ENCODE data around the gene CRIM1. TPM values are rescaled to one million over a fixed set of nuclear protein-coding genes. Genes with fewer than 3 reads are reported as not detected.

Gene CRIM1
- total and polyA plus RNA-seq, 4 donors: 24.3 to 119 (median 58.4) TPM

GRCh38 chr2:36421379-36421778, 65.8 kb downstream of the CRIM1 start:
- Histone ChIP-seq H3K27me3 (ENCODE audit: control insufficient read depth in 3 of 3, insufficient read depth in 3 of 3, low read length in 2 of 3) (no peaks in the 10 kb centered on the region), H3K9me3 (ENCODE audit: control insufficient read depth in 4 of 4, insufficient read depth in 3 of 4, low read length in 3 of 4) (no peaks in the 10 kb centered on the region), H3K4me3 (no peak overlapping the region), H3K27ac (ENCODE audit: low read depth in 1 of 2, low read length in 1 of 2) (no peak overlapping the region), H3K9ac (ENCODE audit: insufficient read depth in 1 of 2, low read length in 2 of 2) (no peak overlapping the region), H3K36me3 (ENCODE audit: control insufficient read depth in 4 of 4, insufficient read depth in 4 of 4, low read length in 4 of 4) (no peaks in the 10 kb centered on the region), H3K4me1 (ENCODE audit: control insufficient read depth in 5 of 5, insufficient read depth in 5 of 5, low read length in 5 of 5) (peaks cover under 1 to 16% (median 9%) of the 10 kb centered on the region in 5 donors)
- ATAC-seq (ENCODE audit: insufficient read depth, low FRiP score) (no peak), DNase-seq (no peak)
- TF ChIP-seq, protein P1, sequence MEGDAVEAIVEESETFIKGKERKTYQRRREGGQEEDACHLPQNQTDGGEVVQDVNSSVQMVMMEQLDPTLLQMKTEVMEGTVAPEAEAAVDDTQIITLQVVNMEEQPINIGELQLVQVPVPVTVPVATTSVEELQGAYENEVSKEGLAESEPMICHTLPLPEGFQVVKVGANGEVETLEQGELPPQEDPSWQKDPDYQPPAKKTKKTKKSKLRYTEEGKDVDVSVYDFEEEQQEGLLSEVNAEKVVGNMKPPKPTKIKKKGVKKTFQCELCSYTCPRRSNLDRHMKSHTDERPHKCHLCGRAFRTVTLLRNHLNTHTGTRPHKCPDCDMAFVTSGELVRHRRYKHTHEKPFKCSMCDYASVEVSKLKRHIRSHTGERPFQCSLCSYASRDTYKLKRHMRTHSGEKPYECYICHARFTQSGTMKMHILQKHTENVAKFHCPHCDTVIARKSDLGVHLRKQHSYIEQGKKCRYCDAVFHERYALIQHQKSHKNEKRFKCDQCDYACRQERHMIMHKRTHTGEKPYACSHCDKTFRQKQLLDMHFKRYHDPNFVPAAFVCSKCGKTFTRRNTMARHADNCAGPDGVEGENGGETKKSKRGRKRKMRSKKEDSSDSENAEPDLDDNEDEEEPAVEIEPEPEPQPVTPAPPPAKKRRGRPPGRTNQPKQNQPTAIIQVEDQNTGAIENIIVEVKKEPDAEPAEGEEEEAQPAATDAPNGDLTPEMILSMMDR (IDR thresholded peaks at IDR 0.05; ENCODE audit: control extremely low read depth, extremely low read depth): no peak
- WGBS, 2 donors: 93 to 96% methylated on average over 3 of the region's 3 CpGs

DNA sequence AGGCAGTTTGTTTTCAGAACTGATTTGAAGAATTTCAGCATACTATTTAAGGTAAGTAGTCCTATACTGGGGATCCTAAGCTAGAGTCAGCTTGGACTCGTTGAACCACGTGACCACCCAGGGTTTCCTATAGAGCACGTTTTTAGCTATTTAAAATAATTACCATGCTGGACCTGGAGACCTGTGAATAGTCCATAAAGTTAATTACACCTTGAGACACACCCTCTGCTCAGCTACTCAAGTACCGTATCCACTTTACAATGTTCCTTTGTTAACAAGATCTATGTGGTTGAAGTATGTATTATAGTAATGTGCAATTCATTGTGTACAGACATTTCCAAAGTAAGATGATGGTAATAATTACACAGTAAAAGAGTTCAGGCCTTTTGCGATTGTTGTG, 67.6 kb downstream of the CRIM1 start:
- Histone ChIP-seq H3K9me3 (ENCODE audit: control insufficient read depth in 4 of 4, insufficient read depth in 3 of 4, low read length in 3 of 4) (no peaks in the 10 kb centered on the region), H3K36me3 (ENCODE audit: control insufficient read depth in 4 of 4, insufficient read depth in 4 of 4, low read length in 4 of 4) (no peaks in the 10 kb centered on the region), H3K4me3 (no peak overlapping the region), H3K9ac (ENCODE audit: insufficient read depth in 1 of 2, low read length in 2 of 2) (no peak overlapping the region), H3K27ac (ENCODE audit: low read depth in 1 of 2, low read length in 1 of 2) (no peak overlapping the region), H3K4me1 (ENCODE audit: control insufficient read depth in 5 of 5, insufficient read depth in 5 of 5, low read length in 5 of 5) (peaks cover 0 to 13% (median 0%) of the 10 kb centered on the region in 5 donors), H3K27me3 (ENCODE audit: control insufficient read depth in 3 of 3, insufficient read depth in 3 of 3, low read length in 2 of 3) (no peaks in the 10 kb centered on the region)
- no peak for DNase-seq
- TF ChIP-seq, protein P1 (IDR thresholded peaks at IDR 0.05; ENCODE audit: control extremely low read depth, extremely low read depth): no peak
- no peak for ATAC-seq (ENCODE audit: insufficient read depth, low FRiP score)
- WGBS, 2 donors: 77 to 88% methylated on average over 5 of the region's 5 CpGs

DNA sequence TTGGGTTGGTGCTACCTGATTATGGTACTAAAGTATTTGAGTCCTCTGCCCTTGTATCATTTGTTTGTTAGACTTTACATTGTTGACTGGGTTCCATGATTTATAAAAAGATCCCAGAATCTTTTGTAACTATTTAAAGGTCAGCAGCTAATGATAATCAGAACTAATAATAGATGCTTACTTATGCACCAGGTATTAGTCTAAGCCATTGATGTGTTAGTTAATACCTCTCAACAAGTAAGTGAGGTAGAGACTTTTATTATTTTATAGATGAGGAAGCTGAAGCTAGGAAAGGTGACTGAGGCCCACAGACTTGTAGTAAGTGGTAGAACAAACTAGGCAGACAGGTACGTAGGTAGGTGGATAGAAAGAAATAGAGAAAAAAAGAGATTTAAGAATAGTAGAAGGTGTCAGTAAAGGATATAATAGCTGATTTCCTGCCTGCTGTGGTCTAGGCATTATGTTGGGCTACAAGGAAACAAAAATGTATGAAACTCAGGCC, 68.1 kb downstream of the CRIM1 start:
- Histone ChIP-seq H3K27me3 (ENCODE audit: control insufficient read depth in 3 of 3, insufficient read depth in 3 of 3, low read length in 2 of 3) (no peaks in the 10 kb centered on the region), H3K9ac (ENCODE audit: insufficient read depth in 1 of 2, low read length in 2 of 2) (no peak overlapping the region), H3K4me3 (no peak overlapping the region), H3K4me1 (ENCODE audit: control insufficient read depth in 5 of 5, insufficient read depth in 5 of 5, low read length in 5 of 5) (peaks cover 0 to 13% (median 0%) of the 10 kb centered on the region in 5 donors), H3K27ac (ENCODE audit: low read depth in 1 of 2, low read length in 1 of 2) (no peak overlapping the region), H3K9me3 (ENCODE audit: control insufficient read depth in 4 of 4, insufficient read depth in 3 of 4, low read length in 3 of 4) (no peaks in the 10 kb centered on the region), H3K36me3 (ENCODE audit: control insufficient read depth in 4 of 4, insufficient read depth in 4 of 4, low read length in 4 of 4) (no peaks in the 10 kb centered on the region)
- ATAC-seq (ENCODE audit: insufficient read depth, low FRiP score) (no peak), DNase-seq (no peak)
- WGBS, 2 donors: 97 to 98% methylated on average over 1 of the region's 1 CpG
- TF ChIP-seq, protein P1 (IDR thresholded peaks at IDR 0.05; ENCODE audit: control extremely low read depth, extremely low read depth): no peak

All from lung (tissue), 12 donors.